ENCODE results near the gene FBXO42. TPM values are rescaled to one million over a fixed set of nuclear protein-coding genes. Genes with fewer than 3 reads are reported as not detected.
A peak's percentile ranks its signal among the peaks of the same experiment; 100 is the strongest.
"Not testable (repeated sequence)": the region's sequence is repeated elsewhere in the genome, so short reads cannot be mapped to it uniquely, and the experiment has no call there.

Gene FBXO42
- total and polyA plus RNA-seq, 12 donors = 12.4 to 26.6 (median 20.5) TPM

- no peak overlapping the region for H3K4me3 ChIP-seq
Observed at GRCh38 chr1:16248007-16248436, 104.3 kb downstream of the FBXO42 start.

GRCh38 chr1:16247441-16247840, 104.8 kb downstream of the FBXO42 start:
- no peak for ATAC-seq
- no peak for TF ChIP-seq CTCF (IDR thresholded peaks at IDR 0.05)
- peaks cover 26 to 71% (median 54%) of the 10 kb centered on the region in 9 donors for H3K4me1 ChIP-seq
- no peak overlapping the region for H3K4me3 ChIP-seq
- peaks cover 0 to 42% (median 11%) of the 10 kb centered on the region in 9 donors for H3K36me3 ChIP-seq
- intact Hi-C loops (cut with DNase I) = loop anchor here in 7 of 10 donors (5.0 to 10.0 kb wide), 4 partner anchors 105 to 165 kb away; partner anchors contain the start of genes FBXO42 (in 3 of the 7) and SZRD1 (in 2 of the 7)
- H3K27me3 ChIP-seq = no peaks in the 10 kb centered on the region
- no peak for DNase-seq
- no peaks in the 10 kb centered on the region for H3K9me3 ChIP-seq
- whole genome bisulfite sequencing, 2 donors = 83 to 93% methylated on average over 2 of the region's 2 CpGs
- H3K27ac ChIP-seq = peak overlapping the region in 9 of 10 donors; percentile 50 to 97 (median 74)

More at GRCh38 chr1:16248007-16248436, 104.3 kb downstream of the FBXO42 start:
- ATAC-seq (peak in 2 of 8 donors; percentile 1 to 19), DNase-seq (no peak)
- Histone ChIP-seq H3K27me3 (no peaks in the 10 kb centered on the region), H3K4me1 (peaks cover 26 to 71% (median 54%) of the 10 kb centered on the region in 9 donors), H3K9me3 (no peaks in the 10 kb centered on the region), H3K36me3 (peaks cover 0 to 48% (median 11%) of the 10 kb centered on the region in 9 donors), H3K27ac (peak overlapping the region; percentile 50 to 97 (median 72))
- WGBS, 2 donors = 85 to 88% methylated on average over 8 of the region's 8 CpGs
- TF ChIP-seq CTCF (IDR thresholded peaks at IDR 0.05) = no peak
- intact Hi-C loops (cut with DNase I) = loop anchor here in 7 of 10 donors (5.0 to 10.0 kb wide), 4 partner anchors 104 to 166 kb away; partner anchors contain the start of genes FBXO42 (in 3 of the 7) and SZRD1 (in 2 of the 7)

- Histone ChIP-seq H3K36me3 (peaks cover 0 to 37% (median 8%) of the 10 kb centered on the region in 9 donors), H3K4me1 (peaks cover 26 to 71% (median 54%) of the 10 kb centered on the region in 9 donors), H3K4me3 (no peak overlapping the region), H3K27ac (peak overlapping the region in 9 of 10 donors; percentile 50 to 97 (median 74)), H3K9me3 (no peaks in the 10 kb centered on the region), H3K27me3 (no peaks in the 10 kb centered on the region)
- WGBS, 2 donors = 56 to 68% methylated on average over 5 of the region's 5 CpGs
- DNase-seq (peak in 1 of 2 donors; percentile 22), ATAC-seq (peak in 7 of 8 donors; percentile 10 to 49 (median 40))
- intact Hi-C loops (cut with DNase I) = loop anchor here in 7 of 10 donors (5.0 to 10.0 kb wide), 4 partner anchors 105 to 165 kb away; partner anchors contain the start of genes FBXO42 (in 3 of the 7) and SZRD1 (in 2 of the 7)
- peak in 3 of 9 donors; percentile 21 to 29 (median 26) for TF ChIP-seq CTCF (IDR thresholded peaks at IDR 0.05)
Observed at GRCh38 chr1:16246961-16247360, 105.3 kb downstream of the FBXO42 start.

- Histone ChIP-seq H3K27ac (peak overlapping the region in 4 of 10 donors; percentile 74 to 97 (median 84)), H3K4me1 (peaks cover 26 to 69% (median 54%) of the 10 kb centered on the region in 9 donors), H3K36me3 (peaks cover 0 to 30% (median 2%) of the 10 kb centered on the region in 9 donors)
- not testable (repeated sequence) for H3K4me3 ChIP-seq, H3K27me3 ChIP-seq, DNase-seq, H3K9me3 ChIP-seq, ATAC-seq
- 97 to 100% methylated on average over 1 of the region's 1 CpG for WGBS, 2 donors
- intact Hi-C loops (cut with DNase I) = loop anchor here in 7 of 10 donors (5.0 to 10.0 kb wide), 4 partner anchors 106 to 164 kb away; partner anchors contain the start of genes FBXO42 (in 3 of the 7) and SZRD1 (in 2 of the 7)
Observed at GRCh38 chr1:16246239-16246638, 106.0 kb downstream of the FBXO42 start.

Measured in heart right ventricle (tissue), 16 donors.